Spleen (tissue), 7 donors: ENCODE measurements around the gene TENM4.

Source experiments
- CTCF ChIP-seq, 11 experiments: fragments of 200-600 bp in 7 of 11; fragments of 450-650 bp in 4 of 11; sonication (generic) in 4 of 11; IDR thresholded peaks in 8 of 11; conservative IDR thresholded peaks in 3 of 11; 1 replicate in 7 of 11; 2 replicates in 4 of 11; pipeline versions ENCODE4 v1.4.0 to v1.8.0; 2016 to 2021; ENCODE audit warnings: antibody characterized with exemption in 11 of 11, inconsistent platforms in 4 of 11, mild to moderate bottlenecking in 1 of 11
- POLR2AphosphoS5 ChIP-seq, 3 donors: sonication (generic); formaldehyde crosslinking; IDR thresholded peaks; one replicate each; pipeline ENCODE4 v1.5.1; 2017; ENCODE audit warnings: antibody characterized with exemption in 3 of 3
- donor health status: DM: no; HTN: no; CAD: no; lungs with moderate emphysema.
- donor health status: DM: no; HTN: no; CAD: no.
- donor health status: DM: no; HTN: no; CAD: no.

DNA sequence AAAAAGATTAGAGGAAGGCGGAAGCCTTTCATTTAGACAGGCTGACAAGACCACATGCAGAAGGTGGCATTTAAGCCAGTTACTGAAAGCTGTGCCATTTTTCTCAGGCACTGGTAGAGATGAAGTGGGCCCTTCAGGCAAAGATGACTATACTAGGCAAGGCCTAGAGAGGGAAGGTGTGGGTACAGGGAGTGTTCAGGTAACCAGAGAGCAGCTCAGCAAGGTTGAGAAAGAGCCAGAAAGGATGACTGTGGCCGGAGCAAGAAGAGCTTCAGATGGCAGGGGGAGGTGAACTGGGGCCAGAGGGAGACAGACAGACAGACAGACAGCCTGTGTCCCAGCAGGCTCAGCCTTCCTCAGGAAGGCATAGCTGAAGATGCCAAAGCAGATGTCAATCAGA, 778.0 kb downstream of the TENM4 start:
- TF ChIP-seq CTCF (IDR thresholded peaks at IDR 0.05 in 8 of 11, conservative IDR thresholded peaks at IDR 0.05 in 3 of 11): no peak
- no peak for TF ChIP-seq POLR2AphosphoS5 (IDR thresholded peaks at IDR 0.05)
